ENCODE results near the gene SLIT1. TPM values are rescaled to one million over a fixed set of nuclear protein-coding genes. Genes with fewer than 3 reads are reported as not detected.

SLIT1 gene
- total RNA-seq, 2 donors from 2014 or later: 0.06 to 0.25 TPM

- no peak for DNase-seq
- no peak for ATAC-seq
- intact Hi-C loops (cut with DNase I, micrococcal nuclease): loop anchor here in 1 of 2 donors (5.0 kb wide), 1 partner anchor 135 kb away; no protein-coding TSS in a partner anchor
Measured at GRCh38 chr10:97207131-97207530, 21.4 kb upstream of the SLIT1 start.

DNA sequence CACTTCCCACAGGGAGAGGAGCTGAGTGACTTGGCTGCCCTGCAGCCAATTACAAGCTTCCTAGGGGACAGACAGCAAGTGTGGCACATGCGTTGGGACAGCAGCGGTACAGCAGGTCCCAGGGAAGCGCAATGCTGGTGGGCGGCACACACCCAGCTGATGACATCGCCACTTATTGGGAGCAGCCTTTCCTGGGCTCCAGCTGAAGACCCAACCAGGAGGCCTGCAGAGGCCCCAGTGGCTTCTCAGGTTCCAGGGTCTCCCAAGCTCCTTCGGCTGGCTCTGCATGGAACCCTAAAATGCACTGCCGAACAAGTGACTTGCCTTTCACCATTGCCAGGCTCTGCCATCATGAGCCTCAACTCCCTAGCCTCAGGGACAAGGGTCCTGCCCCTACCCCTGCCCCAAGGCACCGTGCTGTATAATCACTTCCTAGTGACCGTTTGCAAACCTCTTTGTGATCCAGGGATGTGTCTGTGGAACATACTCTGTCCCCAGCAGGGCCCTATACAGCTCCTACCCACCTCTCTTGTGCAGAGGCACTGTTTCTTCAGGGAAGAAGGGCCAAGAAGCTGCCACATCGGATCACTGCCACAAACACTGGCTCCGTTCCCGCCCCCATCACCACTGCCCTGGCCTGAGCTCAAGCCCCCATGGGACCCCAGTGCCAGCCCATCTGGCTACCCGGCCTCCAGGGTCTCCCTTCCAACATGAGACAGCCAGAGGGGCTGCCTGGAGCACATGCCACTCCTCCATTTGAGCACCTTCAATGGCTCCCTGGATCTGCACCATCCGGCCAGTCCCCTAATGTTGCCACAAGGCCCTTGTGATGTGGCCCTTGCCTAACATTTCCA is 19.3 kb upstream of the SLIT1 start:
- intact Hi-C loops (cut with DNase I, micrococcal nuclease): loop anchor here in 1 of 2 donors (5.0 kb wide), 1 partner anchor 133 kb away; no protein-coding TSS in a partner anchor
- ATAC-seq (no peak), DNase-seq (no peak)

GRCh38 chr10:97203220-97203619 is 17.5 kb upstream of the SLIT1 start:
- intact Hi-C loops (cut with DNase I, micrococcal nuclease): no loop called here
- no peak for ATAC-seq
- no peak for DNase-seq

- ATAC-seq: no peak
- intact Hi-C loops (cut with DNase I, micrococcal nuclease): no loop called here
- DNase-seq: no peak
Measured at GRCh38 chr10:97200616-97201015, 14.9 kb upstream of the SLIT1 start.

DNA sequence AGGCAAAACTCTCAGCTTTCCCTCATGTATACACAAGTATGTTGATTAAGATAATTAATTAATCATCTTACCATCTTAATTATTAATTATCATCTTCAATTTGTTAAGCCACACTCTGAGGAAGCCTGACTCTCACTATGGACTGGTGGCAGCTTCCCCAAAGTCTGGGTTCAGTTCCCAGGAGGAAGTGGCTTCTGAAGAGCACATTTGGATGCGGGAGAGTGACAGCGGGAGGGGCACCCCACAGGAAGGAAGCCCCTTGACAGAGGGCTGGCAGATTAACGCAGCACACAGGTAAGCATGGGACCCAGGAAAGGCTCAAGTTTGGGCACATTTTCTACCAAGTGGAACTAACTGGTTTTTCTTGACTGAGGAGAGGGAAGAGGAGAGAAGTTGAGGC is 13.4 kb upstream of the SLIT1 start:
- intact Hi-C loops (cut with DNase I, micrococcal nuclease): no loop called here
- ATAC-seq: no peak
- no peak for DNase-seq

DNA sequence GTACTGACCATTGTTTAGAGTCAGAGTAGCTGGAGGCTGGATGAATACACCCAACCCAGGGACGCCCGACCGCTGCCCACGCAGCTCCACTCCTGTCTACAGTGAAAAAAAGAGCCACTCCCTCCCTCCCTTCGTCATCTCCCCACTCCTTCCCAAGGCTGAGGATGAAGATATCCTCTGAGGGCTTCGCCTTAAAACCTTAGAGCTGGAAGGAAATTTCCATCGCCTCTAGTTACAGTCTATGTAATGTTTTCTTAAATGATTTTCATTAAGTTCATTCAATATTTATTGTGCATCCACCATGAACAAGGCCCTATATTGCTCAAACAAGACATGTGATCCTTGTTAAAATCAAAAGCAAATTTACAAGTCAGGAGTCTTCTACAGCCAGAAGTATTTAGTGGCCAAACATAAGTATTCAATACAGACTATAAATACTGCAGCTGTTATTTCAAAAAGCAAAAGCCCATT is 11.3 kb upstream of the SLIT1 start:
- no peak for DNase-seq
- ATAC-seq: no peak
- intact Hi-C loops (cut with DNase I, micrococcal nuclease): no loop called here

DNA sequence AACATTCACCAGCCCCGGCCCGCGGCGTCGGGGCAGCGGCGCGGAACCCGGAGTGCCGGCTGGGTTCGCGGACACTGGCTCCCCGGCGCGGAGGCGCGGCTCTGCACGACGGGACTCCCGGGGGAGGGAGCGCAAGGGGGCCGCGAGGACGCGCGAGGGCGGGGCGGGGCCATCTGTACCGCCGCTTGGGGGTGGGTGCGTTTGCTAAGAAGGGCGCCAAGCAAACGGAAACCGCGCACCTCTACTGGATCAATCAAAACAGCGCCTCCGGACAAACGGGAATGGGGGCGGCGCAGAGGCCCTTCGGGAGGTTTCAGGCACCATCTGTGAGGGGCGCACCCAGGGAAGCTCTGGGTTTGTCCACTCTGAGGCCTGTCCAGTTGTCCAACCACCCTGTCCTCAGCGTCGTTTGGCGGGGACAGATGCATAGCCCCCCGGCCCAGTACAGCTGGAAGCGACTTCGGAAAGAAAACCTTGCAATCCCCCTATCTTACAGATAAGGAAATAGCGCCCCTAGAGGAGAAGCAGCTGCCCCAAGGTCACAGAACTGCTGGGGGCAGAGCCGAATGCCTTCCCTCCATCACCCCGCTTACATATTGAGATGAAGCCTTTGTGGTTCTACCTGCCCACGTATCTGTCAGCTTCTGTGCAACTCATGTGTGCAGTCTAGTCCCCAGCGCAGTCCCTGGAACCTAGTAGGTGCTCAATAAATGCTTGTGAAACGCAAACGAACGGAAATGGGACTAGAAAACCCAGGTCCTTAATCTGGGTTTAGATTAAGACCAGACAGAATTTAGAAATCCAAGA is 10.7 kb upstream of the SLIT1 start:
- intact Hi-C loops (cut with DNase I, micrococcal nuclease): no loop called here
- peak; percentile 32 to 61 for DNase-seq
- ATAC-seq: peak; percentile 74

DNA sequence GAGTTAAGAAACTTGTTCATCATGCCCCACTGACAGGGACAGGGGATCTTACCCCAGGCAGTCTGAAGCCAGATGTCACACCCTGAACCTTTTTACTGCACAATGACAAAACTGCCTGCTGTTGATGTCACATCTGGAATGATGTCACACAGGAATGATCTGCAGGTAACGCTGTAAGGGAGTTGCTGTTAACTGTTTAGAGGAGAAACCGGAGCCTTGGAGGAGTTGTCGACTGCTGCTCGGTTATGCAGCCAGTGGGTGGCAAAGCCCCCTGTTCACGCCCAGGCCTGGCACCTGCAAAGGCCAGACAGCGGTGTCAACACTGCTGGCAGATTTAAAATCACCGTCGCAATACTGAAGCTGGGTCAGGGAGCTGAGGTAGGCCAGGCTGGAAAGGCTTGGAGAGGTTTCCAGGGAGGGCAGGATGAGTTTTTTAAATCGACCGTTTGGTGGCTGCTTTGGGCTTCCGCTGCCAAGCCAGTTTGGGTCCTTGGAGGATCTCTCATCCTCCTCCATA is 10.0 kb upstream of the SLIT1 start:
- intact Hi-C loops (cut with DNase I, micrococcal nuclease): no loop called here
- DNase-seq (no peak), ATAC-seq (no peak)

- DNase-seq (no peak), ATAC-seq (no peak)
- intact Hi-C loops (cut with DNase I, micrococcal nuclease): no loop called here
Measured at GRCh38 chr10:97192952-97193435, 7.2 kb upstream of the SLIT1 start.

DNA sequence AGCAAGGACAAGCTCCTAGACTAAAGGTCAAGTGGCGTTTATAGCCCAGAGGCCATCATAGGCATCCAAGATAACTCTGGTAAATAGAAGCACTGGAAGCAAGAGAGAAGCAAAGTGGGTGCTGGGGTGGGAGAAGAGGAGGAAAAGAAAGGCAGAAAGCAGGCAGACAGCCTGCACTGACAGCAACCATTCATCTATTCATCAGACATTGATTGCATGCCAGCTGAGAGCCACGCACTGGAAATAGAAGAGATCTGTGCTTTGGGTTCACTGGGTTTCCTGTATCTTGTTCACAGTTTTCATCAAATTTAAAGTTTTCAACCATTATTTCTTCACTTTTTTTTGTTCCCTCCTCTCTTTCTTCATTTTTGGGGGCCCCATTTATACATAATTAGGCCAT is 4.7 kb upstream of the SLIT1 start:
- ATAC-seq (no peak), DNase-seq (no peak)
- intact Hi-C loops (cut with DNase I, micrococcal nuclease): no loop called here

DNA sequence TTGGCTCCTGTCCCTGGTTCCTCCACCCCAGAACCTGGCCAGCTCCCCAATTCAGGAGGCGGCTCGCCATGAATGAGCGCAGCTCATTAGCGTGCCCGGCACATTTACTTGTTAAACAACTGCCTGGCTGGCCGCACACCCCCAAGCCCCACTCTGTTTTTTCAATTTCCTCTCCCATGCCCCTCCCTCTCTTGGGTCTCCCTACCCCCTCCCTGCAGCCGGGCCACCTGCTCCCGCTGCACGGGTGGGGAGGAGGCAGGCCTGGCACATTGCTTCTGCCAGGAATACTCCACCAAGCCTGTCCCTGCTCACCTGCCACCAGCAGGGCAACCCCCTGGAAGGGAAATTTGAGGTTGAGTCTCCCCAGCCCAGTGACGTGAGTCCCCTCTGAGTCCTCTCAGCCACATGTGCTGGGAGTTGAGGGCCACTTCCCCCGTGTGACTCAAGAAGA is 2.5 kb upstream of the SLIT1 start:
- no peak for DNase-seq
- ATAC-seq: no peak
- intact Hi-C loops (cut with DNase I, micrococcal nuclease): no loop called here

- intact Hi-C loops (cut with DNase I, micrococcal nuclease): no loop called here
- ATAC-seq (no peak), DNase-seq (no peak)
Measured at GRCh38 chr10:97186911-97187310, 1.2 kb upstream of the SLIT1 start.

DNA sequence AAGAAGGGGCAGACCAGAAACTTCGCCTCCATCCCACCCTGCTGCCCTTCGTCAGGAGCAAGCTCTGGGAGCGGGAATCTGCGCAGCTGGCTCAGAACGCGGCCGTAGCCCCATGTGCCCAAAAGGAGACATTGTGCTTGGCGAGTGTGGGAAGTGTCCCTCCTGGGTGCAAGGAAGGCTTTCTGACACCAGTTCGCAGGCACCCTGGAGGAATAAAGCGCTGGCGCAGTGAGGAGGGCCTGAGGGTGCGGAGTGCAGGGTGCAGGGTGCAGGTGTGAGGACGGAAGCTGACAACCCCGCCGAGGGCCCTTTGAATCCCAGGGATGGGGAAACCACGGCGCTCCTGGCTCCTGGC is 811 bp downstream of the SLIT1 start:
- DNase-seq (no peak), ATAC-seq (no peak)
- intact Hi-C loops (cut with DNase I, micrococcal nuclease): no loop called here

DNA sequence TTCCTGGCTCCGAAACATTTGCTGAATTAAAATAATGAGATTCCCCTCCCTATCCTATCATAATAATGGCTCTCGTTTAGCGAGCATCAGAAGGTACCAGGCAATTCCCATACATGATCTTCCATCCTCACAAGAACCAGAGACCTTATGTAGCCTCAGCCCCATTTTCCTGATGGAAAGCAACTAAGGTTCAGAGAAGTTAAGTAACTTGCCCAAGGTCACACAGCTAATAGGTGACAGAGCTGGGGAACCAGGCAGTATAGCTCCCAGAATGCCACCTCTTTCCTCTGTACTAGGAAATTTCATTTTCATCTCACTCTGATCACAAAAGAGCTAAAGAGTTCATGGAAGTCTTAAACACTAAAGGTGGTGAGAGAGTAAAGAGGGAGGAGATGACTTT is 2.4 kb downstream of the SLIT1 start:
- intact Hi-C loops (cut with DNase I, micrococcal nuclease): no loop called here
- DNase-seq (no peak), ATAC-seq (no peak)

GRCh38 chr10:97182288-97182990 is 3.3 kb downstream of the SLIT1 start:
- intact Hi-C loops (cut with DNase I, micrococcal nuclease): no loop called here
- ATAC-seq (no peak), DNase-seq (no peak)

- DNase-seq (no peak), ATAC-seq (no peak)
- intact Hi-C loops (cut with DNase I, micrococcal nuclease): no loop called here
Measured at GRCh38 chr10:97180986-97181385, 4.8 kb downstream of the SLIT1 start.

DNA sequence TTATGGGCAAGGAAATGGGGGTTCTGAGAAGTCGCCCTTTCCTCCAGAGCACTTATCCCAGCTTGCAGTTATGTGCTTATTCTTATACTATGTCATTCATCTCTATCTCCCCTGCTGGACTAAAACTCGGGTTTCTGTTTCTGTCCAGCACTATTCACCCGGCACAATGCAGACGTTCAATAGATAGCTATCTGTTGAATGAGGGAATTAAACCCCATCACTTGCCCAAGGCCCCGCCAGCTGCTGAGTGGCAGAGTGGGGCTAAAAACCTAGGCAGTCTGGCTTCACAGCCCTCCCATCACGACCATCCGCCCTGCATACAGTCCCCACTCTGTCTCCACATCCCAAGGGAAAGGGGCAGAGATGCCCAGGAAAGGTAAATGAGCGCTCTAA is 5.4 kb downstream of the SLIT1 start:
- intact Hi-C loops (cut with DNase I, micrococcal nuclease): no loop called here
- ATAC-seq (no peak), DNase-seq (no peak)

DNA sequence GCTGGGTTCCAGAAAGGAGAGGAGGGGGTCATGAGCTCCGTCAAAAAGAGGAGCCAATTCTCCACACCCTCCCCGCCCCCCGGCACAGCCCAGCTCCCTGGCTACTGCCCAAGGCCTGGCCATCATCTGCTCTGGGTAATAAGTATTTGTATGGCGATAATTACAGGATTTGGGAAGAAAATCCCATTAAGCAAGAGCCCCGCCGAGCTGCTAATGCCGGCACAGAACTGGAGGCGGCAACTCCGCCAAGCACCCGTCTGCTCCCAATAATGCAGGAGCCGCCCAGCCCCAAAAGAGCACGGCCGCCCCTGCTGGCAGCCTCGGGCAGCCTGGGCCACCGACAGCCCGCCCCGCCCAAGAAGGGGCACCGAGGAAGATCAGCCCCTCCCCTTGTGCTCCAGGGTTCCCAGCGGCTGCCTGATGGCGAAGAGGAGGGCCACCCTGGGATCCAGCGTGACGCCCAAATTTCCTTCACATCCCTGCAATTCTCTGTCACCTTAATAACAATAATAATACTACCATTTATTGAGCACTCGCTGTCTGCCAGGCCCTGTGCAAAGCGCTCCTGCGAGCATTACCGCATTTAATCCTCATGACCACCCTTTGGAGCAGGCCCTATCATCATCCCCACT is 5.9 kb downstream of the SLIT1 start:
- no peak for ATAC-seq
- no peak for DNase-seq
- intact Hi-C loops (cut with DNase I, micrococcal nuclease): no loop called here

GRCh38 chr10:97179311-97179710 is 6.4 kb downstream of the SLIT1 start:
- intact Hi-C loops (cut with DNase I, micrococcal nuclease): no loop called here
- no peak for ATAC-seq

More at GRCh38 chr10:97179311-97179710, 6.4 kb downstream of the SLIT1 start:
- DNase-seq: no peak

Measured in left colon (tissue), 2 donors.